OCI-LY3 (cell line): ENCODE measurements around the gene UBAC2.

ENCODE experiments used
- H2AFZ ChIP-seq: fragments of 200-600, 300-600 bp; shearing (Covaris generic); 2 replicates; pipeline ENCODE4 v1.6.0; 2014; ENCODE audit warnings: antibody characterized with exemption, low read depth, low read length
- H3K27ac ChIP-seq: fragments of 200-600, 300-600 bp; sonication (generic); 2 replicates; pipeline ENCODE4 v1.5.1; 2014; ENCODE audit warnings: mild to moderate bottlenecking, low read length, moderate library complexity, mixed read lengths
- H3K27me3 ChIP-seq: fragments of 200-600, 300-600 bp; sonication (generic); 2 replicates; pipeline ENCODE4 v1.6.1; 2014; ENCODE audit warnings: low read depth, low read length, mixed read lengths
- H3K36me3 ChIP-seq: fragments of 200-600, 300-600 bp; sonication (generic); replicated peaks from 2 replicates; pipeline ENCODE3; 2014; ENCODE audit warnings: low read depth, low read length, mixed read lengths
- H3K4me1 ChIP-seq: fragments of 300-600, 200-600 bp; sonication (generic); 2 replicates; pipeline ENCODE4 v1.6.1; 2014; ENCODE audit warnings: low read length, mixed read lengths
- H3K4me2 ChIP-seq: fragments of 200-600, 300-600 bp; sonication (generic); 2 replicates; pipeline ENCODE4 v1.6.1; 2014; ENCODE audit warnings: low read length, mixed read lengths
- H3K4me3 ChIP-seq: fragments of 300-600, 200-600 bp; sonication (generic); 2 replicates; pipeline ENCODE4 v1.5.1; 2014; ENCODE audit warnings: antibody characterized with exemption, mild to moderate bottlenecking, low read length, moderate library complexity
- H3K79me2 ChIP-seq: fragments of 300-600, 200-600 bp; shearing (Covaris generic); 2 replicates; pipeline ENCODE4 v1.6.1; 2014; ENCODE audit warnings: mild to moderate bottlenecking, low read length, mixed read lengths
- H3K9ac ChIP-seq: fragments of 300-600, 200-600 bp; shearing (Covaris generic); 2 replicates; pipeline ENCODE4 v1.6.0; 2014; ENCODE audit warnings: mild to moderate bottlenecking, low read length, moderate library complexity
- H3K9me3 ChIP-seq: fragments of 200-600, 300-600 bp; shearing (Covaris generic); 2 replicates; pipeline ENCODE4 v1.6.1; 2014; ENCODE audit warnings: low read length, mixed read lengths; ENCODE audit not compliant: insufficient read depth
- H4K20me1 ChIP-seq: fragments of 200-600, 300-600 bp; sonication (generic); 2 replicates; pipeline ENCODE4 v1.6.1; 2016; ENCODE audit warnings: low read length, mixed read lengths; ENCODE audit not compliant: insufficient read depth
- EZH2phosphoT487 ChIP-seq: fragments of 200-600 bp; shearing (Covaris generic); IDR thresholded peaks from 2 replicates; pipeline ENCODE4 v1.6.1; 2018; ENCODE audit warnings: antibody characterized with exemption, mixed run types, low read depth
- TF ChIP-seq, protein P1 (sequence below): fragments of 200-600, 300-600 bp; sonication (generic); IDR thresholded peaks from 2 replicates; pipeline ENCODE4 v1.5.1; 2014; ENCODE audit warnings: antibody characterized with exemption, low read length, low read depth

The UBAC2 gene

DNA sequence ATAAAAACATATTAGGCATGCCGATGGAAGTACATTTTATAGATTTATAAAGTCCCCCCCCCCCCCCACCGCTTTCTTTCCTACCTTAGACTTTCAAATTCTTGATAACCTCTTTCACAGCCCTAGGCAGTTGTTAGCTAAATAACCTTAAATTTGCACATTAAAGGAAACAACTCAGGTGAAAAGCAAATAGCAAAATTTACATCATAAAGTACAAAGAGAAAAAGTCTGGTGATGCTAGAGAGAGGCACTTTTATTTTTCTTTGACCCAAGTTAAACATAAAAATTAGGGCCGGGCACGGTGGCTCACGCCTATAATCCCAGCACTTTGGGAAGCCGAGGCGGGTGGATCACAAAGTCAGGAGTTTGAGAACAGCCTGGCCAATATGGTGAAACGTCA is 15.0 kb upstream of the UBAC2 start:
- H3K79me2 ChIP-seq = no peaks in the 10 kb centered on the region
- H3K9me3 ChIP-seq = 0 out of 2 replicates have a peak, but pooled peaks cover 7% of the 10 kb centered on the region
- H3K36me3 ChIP-seq = no peaks in the 10 kb centered on the region
- TF ChIP-seq, protein P1, sequence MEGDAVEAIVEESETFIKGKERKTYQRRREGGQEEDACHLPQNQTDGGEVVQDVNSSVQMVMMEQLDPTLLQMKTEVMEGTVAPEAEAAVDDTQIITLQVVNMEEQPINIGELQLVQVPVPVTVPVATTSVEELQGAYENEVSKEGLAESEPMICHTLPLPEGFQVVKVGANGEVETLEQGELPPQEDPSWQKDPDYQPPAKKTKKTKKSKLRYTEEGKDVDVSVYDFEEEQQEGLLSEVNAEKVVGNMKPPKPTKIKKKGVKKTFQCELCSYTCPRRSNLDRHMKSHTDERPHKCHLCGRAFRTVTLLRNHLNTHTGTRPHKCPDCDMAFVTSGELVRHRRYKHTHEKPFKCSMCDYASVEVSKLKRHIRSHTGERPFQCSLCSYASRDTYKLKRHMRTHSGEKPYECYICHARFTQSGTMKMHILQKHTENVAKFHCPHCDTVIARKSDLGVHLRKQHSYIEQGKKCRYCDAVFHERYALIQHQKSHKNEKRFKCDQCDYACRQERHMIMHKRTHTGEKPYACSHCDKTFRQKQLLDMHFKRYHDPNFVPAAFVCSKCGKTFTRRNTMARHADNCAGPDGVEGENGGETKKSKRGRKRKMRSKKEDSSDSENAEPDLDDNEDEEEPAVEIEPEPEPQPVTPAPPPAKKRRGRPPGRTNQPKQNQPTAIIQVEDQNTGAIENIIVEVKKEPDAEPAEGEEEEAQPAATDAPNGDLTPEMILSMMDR = no peak
- TF ChIP-seq EZH2phosphoT487 = no peak
- H3K4me2 ChIP-seq = no peak overlapping the region
- H3K4me1 ChIP-seq = no peaks in the 10 kb centered on the region
- no peak overlapping the region for H3K27ac ChIP-seq
- peaks cover 8% of the 10 kb centered on the region for H3K27me3 ChIP-seq
- no peak overlapping the region for H3K9ac ChIP-seq
- H4K20me1 ChIP-seq = no peaks in the 10 kb centered on the region
- no peak overlapping the region for H2AFZ ChIP-seq
- no peak overlapping the region for H3K4me3 ChIP-seq

DNA sequence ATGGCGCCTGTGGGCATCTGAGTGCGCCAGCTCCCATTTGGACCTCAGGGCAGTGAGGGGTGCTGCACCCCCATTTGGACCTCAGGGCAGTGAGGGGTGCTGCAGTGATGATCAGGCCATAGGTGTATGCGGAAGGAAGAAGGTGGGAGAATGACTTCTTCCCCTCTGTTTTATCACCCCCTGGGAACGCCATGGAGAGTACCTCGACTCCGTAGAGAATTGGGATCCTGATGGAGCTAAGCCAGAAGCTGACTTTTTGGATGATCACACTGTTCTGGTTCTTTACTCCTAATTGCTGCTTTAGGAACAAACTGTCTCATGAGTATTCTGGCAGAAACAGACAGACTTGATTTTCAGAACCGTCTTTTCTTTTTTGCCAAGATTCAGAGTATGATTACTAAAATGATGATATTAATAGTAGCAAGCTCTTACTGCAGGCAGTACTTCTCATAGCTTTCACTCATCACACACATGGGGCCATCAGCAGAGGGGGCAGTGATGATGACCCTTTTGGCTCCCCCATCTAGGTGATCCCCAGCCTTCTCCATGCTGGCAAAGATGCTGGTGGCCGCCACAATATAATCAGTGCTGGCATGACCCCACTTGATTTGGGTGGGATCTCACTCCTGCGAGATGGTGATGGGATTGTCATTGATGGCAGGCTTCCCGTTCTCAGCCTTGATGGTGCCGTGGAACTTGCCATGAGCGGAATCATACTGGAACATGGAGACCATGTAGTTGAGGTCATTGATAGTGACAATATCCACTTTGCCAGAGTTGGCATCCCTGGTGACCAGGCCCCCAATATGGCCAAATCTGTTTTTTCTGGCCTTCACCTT is 10.3 kb upstream of the UBAC2 start:
- no peak overlapping the region for H3K4me3 ChIP-seq
- H3K9me3 ChIP-seq = no peaks in the 10 kb centered on the region
- H3K36me3 ChIP-seq = no peaks in the 10 kb centered on the region
- no peak for TF ChIP-seq EZH2phosphoT487
- TF ChIP-seq, protein P1 = no peak
- no peak overlapping the region for H3K27ac ChIP-seq
- H2AFZ ChIP-seq = no peak overlapping the region
- H3K9ac ChIP-seq = no peak overlapping the region
- H4K20me1 ChIP-seq = no peaks in the 10 kb centered on the region
- H3K79me2 ChIP-seq = no peaks in the 10 kb centered on the region
- no peaks in the 10 kb centered on the region for H3K4me1 ChIP-seq
- H3K4me2 ChIP-seq = no peak overlapping the region
- H3K27me3 ChIP-seq = peaks cover 19% of the 10 kb centered on the region

DNA sequence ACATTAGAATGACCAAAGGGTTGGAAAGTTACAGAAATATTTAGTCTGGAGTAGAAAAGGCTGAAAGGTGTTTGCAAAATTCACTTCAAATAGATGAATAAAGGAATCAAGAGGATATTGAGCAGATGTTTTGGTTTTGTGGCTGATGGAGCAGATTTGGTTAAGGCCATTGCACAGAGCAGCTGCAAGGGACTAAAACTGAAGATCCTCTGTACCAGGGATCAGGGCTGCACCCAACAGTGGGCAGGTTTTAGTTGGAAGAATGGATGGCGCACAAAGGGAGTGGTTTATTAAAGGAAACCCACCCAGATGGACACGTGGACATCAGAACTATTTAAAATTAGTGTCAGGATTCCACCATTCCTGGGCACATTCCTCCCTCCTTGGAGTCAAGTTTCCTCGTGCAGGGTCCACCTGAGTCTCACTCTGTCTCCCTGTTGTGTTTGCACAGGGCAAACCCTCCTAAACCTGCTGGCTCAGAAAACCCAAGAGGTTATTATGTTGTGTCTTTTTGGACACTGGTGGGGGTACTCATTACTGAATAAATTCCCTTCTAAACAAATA is 9.2 kb upstream of the UBAC2 start:
- Histone ChIP-seq H3K27ac (no peak overlapping the region), H3K9me3 (no peaks in the 10 kb centered on the region)

DNA sequence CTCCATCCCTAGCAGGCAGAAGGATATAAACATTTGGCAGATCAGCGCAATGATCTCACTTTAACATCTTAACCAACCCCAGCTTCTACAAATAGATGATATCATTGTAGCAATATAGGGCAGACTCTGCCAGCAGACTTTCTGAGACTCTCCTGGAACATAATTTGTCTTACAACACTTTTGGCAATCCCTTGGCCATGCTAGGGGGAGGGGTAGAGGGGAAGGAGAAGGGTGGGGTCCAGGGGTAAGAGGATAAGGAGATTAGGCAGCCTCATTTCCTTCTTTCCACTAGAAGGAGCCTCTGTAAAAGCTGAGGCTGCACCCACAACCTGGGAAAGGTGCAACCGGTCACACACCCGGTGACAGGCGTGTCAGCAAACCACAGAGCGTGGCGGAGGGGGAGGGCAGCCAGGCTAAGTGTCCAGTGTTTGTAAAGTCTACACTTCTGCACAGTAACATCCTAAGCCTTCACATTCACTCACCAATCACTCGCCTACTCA is 8.7 kb upstream of the UBAC2 start:
- no peaks in the 10 kb centered on the region for H4K20me1 ChIP-seq
- no peaks in the 10 kb centered on the region for H3K4me1 ChIP-seq
- no peak overlapping the region for H3K4me3 ChIP-seq
- no peaks in the 10 kb centered on the region for H3K9me3 ChIP-seq
- H3K27ac ChIP-seq = no peak overlapping the region
- no peak overlapping the region for H3K4me2 ChIP-seq
- no peaks in the 10 kb centered on the region for H3K36me3 ChIP-seq
- no peak overlapping the region for H2AFZ ChIP-seq
- no peak for TF ChIP-seq EZH2phosphoT487
- H3K27me3 ChIP-seq = peaks cover 19% of the 10 kb centered on the region
- no peaks in the 10 kb centered on the region for H3K79me2 ChIP-seq
- H3K9ac ChIP-seq = no peak overlapping the region

More for the DNA sequence above, 9.2 kb upstream of the UBAC2 start:
- peaks cover 19% of the 10 kb centered on the region for H3K27me3 ChIP-seq
- H3K9ac ChIP-seq = no peak overlapping the region
- H2AFZ ChIP-seq = no peak overlapping the region
- no peaks in the 10 kb centered on the region for H4K20me1 ChIP-seq
- no peak for TF ChIP-seq EZH2phosphoT487
- TF ChIP-seq, protein P1 = no peak
- H3K4me2 ChIP-seq = no peak overlapping the region
- no peaks in the 10 kb centered on the region for H3K36me3 ChIP-seq
- no peak overlapping the region for H3K4me3 ChIP-seq
- no peaks in the 10 kb centered on the region for H3K79me2 ChIP-seq
- H3K4me1 ChIP-seq = no peaks in the 10 kb centered on the region
